Hepatocyte (in vitro differentiated cells): Measurements from ENCODE around the gene SRPK3.

Source experiments
- CTCF ChIP-seq: fragments of 200-600 bp; sonication (generic); IDR thresholded peaks from 2 replicates; pipeline ENCODE4 v1.5.1; 2016; ENCODE audit warnings: antibody characterized with exemption, mild to moderate bottlenecking; ENCODE audit not compliant: poor library complexity
- EZH2 ChIP-seq: fragments of 200-600 bp; sonication (generic); IDR thresholded peaks from 2 replicates; pipeline ENCODE4 v1.6.1; 2016; ENCODE audit warnings: antibody characterized with exemption, mild to moderate bottlenecking, borderline replicate concordance

- TF ChIP-seq CTCF (no peak), EZH2 (no peak)
These were observed 47.5 kb downstream of the SRPK3 start for GRCh38 chrX:153828308-153828707.
